GM12874 (cell line): ENCODE results near the gene RETREG2.

Experiments
- CTCF ChIP-seq: IDR thresholded peaks from 2 replicates; pipeline ENCODE4 v1.5.1; 2011; ENCODE audit warnings: low read depth, mild to moderate bottlenecking, control low read depth, low read length, moderate library complexity; ENCODE audit not compliant: insufficient read depth

The RETREG2 gene

GRCh38 chr2:219230059-219230540 lies 52.0 kb downstream of the RETREG2 start:
- no peak for TF ChIP-seq CTCF

GRCh38 chr2:219234331-219234730 lies 56.3 kb downstream of the RETREG2 start:
- no peak for TF ChIP-seq CTCF
